ENCODE measurements around the gene PARD6A. TPM values are rescaled to one million over a fixed set of nuclear protein-coding genes. Genes with fewer than 3 reads are reported as not detected.

The PARD6A gene
- polyA plus RNA-seq, 3 donors = 2.7 to 6.9 (median 6.1) TPM

DNA sequence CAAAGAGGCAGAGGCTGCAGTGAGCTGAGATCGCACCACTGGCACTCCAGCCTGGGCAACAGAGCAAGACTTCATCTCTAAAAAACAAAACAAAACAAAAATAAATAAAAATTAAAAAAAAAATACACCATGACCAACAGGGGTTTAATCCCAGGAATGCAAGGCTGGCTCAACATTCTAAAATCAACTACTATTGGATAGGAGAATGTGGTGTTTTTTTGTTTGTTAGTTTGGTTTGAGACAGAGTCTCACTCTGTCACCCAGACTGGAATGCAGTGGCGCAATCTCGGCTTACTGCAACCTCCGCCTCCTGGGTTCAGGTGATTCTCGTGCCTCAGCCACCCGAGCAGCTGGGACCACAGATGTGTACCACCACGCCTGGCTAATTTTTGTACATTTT is 38.5 kb downstream of the PARD6A start:
- no peak overlapping the region for H2AFZ ChIP-seq (ENCODE audit: insufficient read depth, low read depth, low read length, poor library complexity, severe bottlenecking)
- H3K27ac ChIP-seq (ENCODE audit: low read depth in 1 of 2, low read length in 2 of 2) = no peak overlapping the region
- no peak overlapping the region for H3K4me3 ChIP-seq (replicated peaks in 1 of 3; ENCODE audit: low read depth in 2 of 3, low read length in 3 of 3)
- peaks cover 3 to 14% of the 10 kb centered on the region in 2 donors for H3K4me1 ChIP-seq (ENCODE audit: control insufficient read depth in 1 of 2, insufficient read depth in 2 of 2, low read length in 2 of 2)
- peaks cover 0 to 14% (median 5%) of the 10 kb centered on the region in 7 donors for H3K9me3 Mint-ChIP-seq
- no peak overlapping the region for H3K4me3 Mint-ChIP-seq
- no peak overlapping the region for H3K27ac Mint-ChIP-seq
- H3K9ac ChIP-seq (ENCODE audit: insufficient read depth, low read length, poor library complexity, severe bottlenecking) = no peak overlapping the region
- no peaks in the 10 kb centered on the region for H3K36me3 ChIP-seq (replicated peaks in 1 of 2; ENCODE audit: control insufficient read depth in 1 of 2, insufficient read depth in 2 of 2, low read length in 2 of 2)
- DNase-seq = no peak
- H3K79me2 ChIP-seq (ENCODE audit: insufficient read depth, low read length) = no peaks in the 10 kb centered on the region
- H3K4me1 Mint-ChIP-seq = peaks cover 18% of the 10 kb centered on the region
- H3K27me3 ChIP-seq (ENCODE audit: control insufficient read depth in 2 of 2, insufficient read depth in 2 of 2, low read length in 2 of 2) = no peaks in the 10 kb centered on the region
- peaks cover 0 to 11% of the 10 kb centered on the region in 2 donors for H3K9me3 ChIP-seq (replicated peaks in 1 of 2; ENCODE audit: control insufficient read depth in 1 of 2, insufficient read depth in 1 of 2, low read length in 2 of 2)
- WGBS (ENCODE audit: insufficient coverage) = 100% methylated on average over 5 of the region's 7 CpGs
- intact Hi-C loops (cut with micrococcal nuclease) = no loop called here
- no peaks in the 10 kb centered on the region for H4K20me1 ChIP-seq (ENCODE audit: insufficient read depth, low read length)
- H3K36me3 Mint-ChIP-seq = peaks cover 9 to 13% of the 10 kb centered on the region in 2 donors
- TF ChIP-seq, protein P1, sequence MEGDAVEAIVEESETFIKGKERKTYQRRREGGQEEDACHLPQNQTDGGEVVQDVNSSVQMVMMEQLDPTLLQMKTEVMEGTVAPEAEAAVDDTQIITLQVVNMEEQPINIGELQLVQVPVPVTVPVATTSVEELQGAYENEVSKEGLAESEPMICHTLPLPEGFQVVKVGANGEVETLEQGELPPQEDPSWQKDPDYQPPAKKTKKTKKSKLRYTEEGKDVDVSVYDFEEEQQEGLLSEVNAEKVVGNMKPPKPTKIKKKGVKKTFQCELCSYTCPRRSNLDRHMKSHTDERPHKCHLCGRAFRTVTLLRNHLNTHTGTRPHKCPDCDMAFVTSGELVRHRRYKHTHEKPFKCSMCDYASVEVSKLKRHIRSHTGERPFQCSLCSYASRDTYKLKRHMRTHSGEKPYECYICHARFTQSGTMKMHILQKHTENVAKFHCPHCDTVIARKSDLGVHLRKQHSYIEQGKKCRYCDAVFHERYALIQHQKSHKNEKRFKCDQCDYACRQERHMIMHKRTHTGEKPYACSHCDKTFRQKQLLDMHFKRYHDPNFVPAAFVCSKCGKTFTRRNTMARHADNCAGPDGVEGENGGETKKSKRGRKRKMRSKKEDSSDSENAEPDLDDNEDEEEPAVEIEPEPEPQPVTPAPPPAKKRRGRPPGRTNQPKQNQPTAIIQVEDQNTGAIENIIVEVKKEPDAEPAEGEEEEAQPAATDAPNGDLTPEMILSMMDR (IDR thresholded peaks at IDR 0.05) = no peak
- no peak overlapping the region for H3K4me2 ChIP-seq (replicated peaks; ENCODE audit: extremely low read depth, low read length, poor library complexity, severe bottlenecking)
- no peaks in the 10 kb centered on the region for H3K27me3 Mint-ChIP-seq (ENCODE audit: low read depth in 3 of 3)

DNA sequence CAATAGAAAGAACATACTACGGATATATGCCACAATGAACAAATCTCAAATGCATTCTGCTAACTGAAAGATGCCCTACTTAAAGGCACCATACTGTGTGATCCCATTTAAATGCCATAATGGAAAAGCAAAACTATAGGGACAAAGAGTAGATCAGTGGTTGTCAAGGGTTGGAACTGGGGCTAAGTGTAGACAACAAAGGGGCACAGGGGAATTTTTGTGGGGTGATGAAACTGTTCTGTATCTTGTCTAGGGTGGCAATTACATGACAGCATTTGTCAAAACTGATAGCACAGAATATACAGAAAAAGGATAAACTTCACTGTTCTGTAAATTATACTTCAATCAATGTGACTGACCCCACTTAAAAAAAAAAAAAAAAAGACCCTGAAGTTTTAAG is 40.7 kb downstream of the PARD6A start:
- no peak overlapping the region for H2AFZ ChIP-seq (ENCODE audit: insufficient read depth, low read depth, low read length, poor library complexity, severe bottlenecking)
- H3K4me1 ChIP-seq (ENCODE audit: control insufficient read depth in 1 of 2, insufficient read depth in 2 of 2, low read length in 2 of 2) = peaks cover 3 to 14% of the 10 kb centered on the region in 2 donors
- peaks cover 2% of the 10 kb centered on the region for H3K79me2 ChIP-seq (ENCODE audit: insufficient read depth, low read length)
- peaks cover 16% of the 10 kb centered on the region for H3K4me1 Mint-ChIP-seq
- no peak for DNase-seq
- no CpG with 5 or more reads among the region's 1 CpG for WGBS (ENCODE audit: insufficient coverage)
- no peak overlapping the region for H3K4me3 Mint-ChIP-seq
- H4K20me1 ChIP-seq (ENCODE audit: insufficient read depth, low read length) = no peaks in the 10 kb centered on the region
- no peak overlapping the region for H3K9ac ChIP-seq (ENCODE audit: insufficient read depth, low read length, poor library complexity, severe bottlenecking)
- no peaks in the 10 kb centered on the region for H3K27me3 Mint-ChIP-seq (ENCODE audit: low read depth in 3 of 3)
- H3K36me3 ChIP-seq (replicated peaks in 1 of 2; ENCODE audit: control insufficient read depth in 1 of 2, insufficient read depth in 2 of 2, low read length in 2 of 2) = no peaks in the 10 kb centered on the region
- TF ChIP-seq, protein P1 (IDR thresholded peaks at IDR 0.05) = no peak
- H3K27ac ChIP-seq (ENCODE audit: low read depth in 1 of 2, low read length in 2 of 2) = no peak overlapping the region
- H3K9me3 ChIP-seq (replicated peaks in 1 of 2; ENCODE audit: control insufficient read depth in 1 of 2, insufficient read depth in 1 of 2, low read length in 2 of 2) = peaks cover 0 to 11% of the 10 kb centered on the region in 2 donors
- no peak overlapping the region for H3K4me3 ChIP-seq (replicated peaks in 1 of 3; ENCODE audit: low read depth in 2 of 3, low read length in 3 of 3)
- peaks cover 11 to 13% of the 10 kb centered on the region in 2 donors for H3K36me3 Mint-ChIP-seq
- intact Hi-C loops (cut with micrococcal nuclease) = no loop called here
- H3K27me3 ChIP-seq (ENCODE audit: control insufficient read depth in 2 of 2, insufficient read depth in 2 of 2, low read length in 2 of 2) = no peaks in the 10 kb centered on the region
- peaks cover 0 to 14% (median 5%) of the 10 kb centered on the region in 7 donors for H3K9me3 Mint-ChIP-seq
- H3K4me2 ChIP-seq (replicated peaks; ENCODE audit: extremely low read depth, low read length, poor library complexity, severe bottlenecking) = no peak overlapping the region
- no peak overlapping the region for H3K27ac Mint-ChIP-seq

All from CD14-positive monocyte (primary cell).